Measurements from ENCODE around the gene KIF25. TPM values are rescaled to one million over a fixed set of nuclear protein-coding genes. Genes with fewer than 3 reads are reported as not detected.

KIF25 gene
- not detected for total RNA-seq

DNA sequence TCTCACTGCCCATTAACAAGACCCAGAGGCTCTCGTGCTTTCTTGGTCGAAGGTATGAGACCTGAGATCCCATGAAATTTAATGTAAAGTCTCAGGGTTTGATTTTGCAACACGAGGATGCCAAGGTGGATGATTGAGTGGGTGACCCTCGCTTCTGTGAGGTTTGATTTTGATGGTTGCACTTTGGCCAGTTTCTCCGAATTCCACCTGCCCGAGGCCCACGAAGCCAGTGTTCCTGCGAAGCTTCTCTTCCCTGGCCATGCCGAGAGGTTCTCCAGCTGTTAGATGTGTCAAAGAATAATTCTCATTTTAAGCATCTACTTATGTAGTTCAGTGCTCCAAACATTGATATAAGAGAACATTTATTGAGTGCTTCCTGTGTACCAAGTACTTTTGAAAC is at the start of gene KIF25:
TSS of gene KIF25 (plus strand) at position 30 of the 400 bp plus-strand sequence. CDS start 31,915 bp downstream, outside the sequence.
- no peak for DNase-seq
- Mint-ChIP-seq H3K27ac (no peak within 1 kb of the TSS), H3K36me3 (no peaks in the 10 kb centered on the region), H3K4me1 (no peaks in the 10 kb centered on the region), H3K4me3 (no peak within 1 kb of the TSS), H3K27me3 (peaks cover 9% of the 10 kb centered on the region), H3K9me3 (no peaks in the 10 kb centered on the region)

DNA sequence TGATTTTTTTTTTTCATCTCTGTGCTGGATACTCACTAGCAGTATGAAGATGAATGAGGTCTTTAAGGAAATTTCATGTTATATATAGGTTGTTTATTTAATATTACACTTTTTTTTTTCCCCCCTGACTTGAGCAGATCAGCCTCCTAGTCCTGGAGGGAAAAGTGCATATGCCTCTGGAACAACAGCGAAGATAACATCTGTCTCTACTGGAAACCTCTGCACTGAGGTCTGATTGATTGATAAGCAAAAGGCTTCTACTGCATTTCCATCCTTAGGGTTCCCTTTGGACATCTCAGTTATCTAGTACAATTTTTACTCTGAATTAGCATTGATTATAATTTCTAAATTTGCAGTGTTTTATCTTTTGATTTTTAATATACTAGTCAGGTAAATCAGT is 49.8 kb upstream of the KIF25 start:
- H3K36me3 Mint-ChIP-seq = peaks cover 7% of the 10 kb centered on the region
- no peak overlapping the region for H3K27ac Mint-ChIP-seq
- no peak for DNase-seq
- H3K9me3 Mint-ChIP-seq = no peaks in the 10 kb centered on the region
- H3K4me3 Mint-ChIP-seq = no peak overlapping the region
- H3K4me1 Mint-ChIP-seq = no peaks in the 10 kb centered on the region
- H3K27me3 Mint-ChIP-seq = no peaks in the 10 kb centered on the region

GRCh38 chr6:167948716-167949115 is 48.8 kb upstream of the KIF25 start:
- H3K4me3 Mint-ChIP-seq = no peak overlapping the region

GRCh38 chr6:167949121-167949684 is 48.3 kb upstream of the KIF25 start:
- DNase-seq = no peak
- H3K27me3 Mint-ChIP-seq = no peaks in the 10 kb centered on the region
- H3K27ac Mint-ChIP-seq = no peak overlapping the region
- H3K9me3 Mint-ChIP-seq = no peaks in the 10 kb centered on the region
- no peaks in the 10 kb centered on the region for H3K4me1 Mint-ChIP-seq
- no peak overlapping the region for H3K4me3 Mint-ChIP-seq
- peaks cover 7% of the 10 kb centered on the region for H3K36me3 Mint-ChIP-seq

More at GRCh38 chr6:167948716-167949115, 48.8 kb upstream of the KIF25 start:
- Mint-ChIP-seq H3K27me3 (no peaks in the 10 kb centered on the region), H3K4me1 (no peaks in the 10 kb centered on the region), H3K36me3 (peaks cover 7% of the 10 kb centered on the region), H3K27ac (no peak overlapping the region), H3K9me3 (no peaks in the 10 kb centered on the region)
- DNase-seq = no peak

- H3K27ac Mint-ChIP-seq = no peak overlapping the region
- H3K4me3 Mint-ChIP-seq = no peak overlapping the region
- H3K4me1 Mint-ChIP-seq = no peaks in the 10 kb centered on the region
- H3K9me3 Mint-ChIP-seq = no peaks in the 10 kb centered on the region
- H3K36me3 Mint-ChIP-seq = peaks cover 7% of the 10 kb centered on the region
- no peak for DNase-seq
- no peaks in the 10 kb centered on the region for H3K27me3 Mint-ChIP-seq
Measured at GRCh38 chr6:167951781-167952511, 45.5 kb upstream of the KIF25 start.

GRCh38 chr6:167952512-167952859 is 45.0 kb upstream of the KIF25 start:
- Mint-ChIP-seq H3K27me3 (no peaks in the 10 kb centered on the region), H3K36me3 (peaks cover 7% of the 10 kb centered on the region), H3K9me3 (no peaks in the 10 kb centered on the region), H3K4me3 (no peak overlapping the region), H3K27ac (no peak overlapping the region), H3K4me1 (no peaks in the 10 kb centered on the region)
- DNase-seq = no peak

DNA sequence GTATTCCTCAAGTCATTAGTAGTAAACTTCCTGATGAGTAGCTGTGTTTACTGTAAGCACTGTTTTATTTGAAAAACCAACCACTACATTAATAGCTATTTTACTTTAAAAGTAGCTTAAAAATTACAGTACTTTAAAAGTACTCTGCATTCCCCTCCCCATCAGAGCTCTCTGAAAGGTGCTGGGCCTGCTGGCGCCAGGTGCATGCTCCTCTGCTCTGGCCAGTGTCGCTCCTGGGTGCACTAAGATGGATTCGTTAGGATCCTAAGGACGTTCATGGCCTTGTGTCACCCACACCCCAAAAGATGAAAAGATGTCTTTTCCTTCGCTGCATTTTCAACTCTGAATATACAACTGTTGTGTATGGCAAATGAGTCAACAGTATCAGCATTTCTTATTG is 43.9 kb upstream of the KIF25 start:
- no peak for DNase-seq
- Mint-ChIP-seq H3K27ac (no peak overlapping the region), H3K4me3 (no peak overlapping the region), H3K9me3 (no peaks in the 10 kb centered on the region), H3K4me1 (no peaks in the 10 kb centered on the region), H3K36me3 (peaks cover 7% of the 10 kb centered on the region), H3K27me3 (peaks cover 2% of the 10 kb centered on the region)

DNA sequence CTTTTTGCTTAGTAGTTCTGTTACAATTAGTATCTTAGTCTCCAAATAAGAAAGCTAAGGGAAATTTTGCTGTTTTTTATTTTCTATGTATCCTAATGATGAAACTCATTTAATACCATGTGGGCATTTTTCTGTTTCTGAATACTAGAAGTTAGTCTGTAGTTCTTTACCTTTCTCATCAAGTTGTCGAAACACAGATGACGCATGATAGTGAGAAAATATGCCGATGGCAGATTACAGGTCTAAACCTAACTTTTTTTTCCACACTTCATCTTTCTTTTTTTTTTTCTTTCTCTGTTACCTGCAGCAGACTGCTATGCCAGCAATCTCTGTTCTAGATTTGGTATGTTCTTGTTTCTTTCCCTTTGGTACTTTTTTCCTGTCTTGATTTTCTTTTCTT is 43.3 kb upstream of the KIF25 start:
- H3K27ac Mint-ChIP-seq = no peak overlapping the region
- H3K36me3 Mint-ChIP-seq = peaks cover 7% of the 10 kb centered on the region
- no peak overlapping the region for H3K4me3 Mint-ChIP-seq
- H3K9me3 Mint-ChIP-seq = no peaks in the 10 kb centered on the region
- peaks cover 3% of the 10 kb centered on the region for H3K27me3 Mint-ChIP-seq
- DNase-seq = no peak
- H3K4me1 Mint-ChIP-seq = no peaks in the 10 kb centered on the region

- no peaks in the 10 kb centered on the region for H3K4me1 Mint-ChIP-seq
- DNase-seq = no peak
- no peak overlapping the region for H3K4me3 Mint-ChIP-seq
- no peaks in the 10 kb centered on the region for H3K9me3 Mint-ChIP-seq
- no peak overlapping the region for H3K27ac Mint-ChIP-seq
- peaks cover 3% of the 10 kb centered on the region for H3K27me3 Mint-ChIP-seq
- H3K36me3 Mint-ChIP-seq = peaks cover 2% of the 10 kb centered on the region
Measured at GRCh38 chr6:167956491-167956890, 41.0 kb upstream of the KIF25 start.

GRCh38 chr6:167956983-167957492 is 40.4 kb upstream of the KIF25 start:
- no peaks in the 10 kb centered on the region for H3K36me3 Mint-ChIP-seq
- no peaks in the 10 kb centered on the region for H3K4me1 Mint-ChIP-seq
- no peak overlapping the region for H3K27ac Mint-ChIP-seq
- no peak for DNase-seq
- peaks cover 3% of the 10 kb centered on the region for H3K27me3 Mint-ChIP-seq
- no peak overlapping the region for H3K4me3 Mint-ChIP-seq
- no peaks in the 10 kb centered on the region for H3K9me3 Mint-ChIP-seq

- Mint-ChIP-seq H3K36me3 (no peaks in the 10 kb centered on the region), H3K4me3 (no peak overlapping the region), H3K9me3 (no peaks in the 10 kb centered on the region), H3K27ac (no peak overlapping the region), H3K27me3 (peaks cover 3% of the 10 kb centered on the region), H3K4me1 (no peaks in the 10 kb centered on the region)
- DNase-seq = no peak
Measured at GRCh38 chr6:167957626-167958025, 39.8 kb upstream of the KIF25 start.

- Mint-ChIP-seq H3K4me3 (no peak overlapping the region), H3K27ac (no peak overlapping the region), H3K4me1 (no peaks in the 10 kb centered on the region), H3K9me3 (no peaks in the 10 kb centered on the region), H3K27me3 (peaks cover 3% of the 10 kb centered on the region), H3K36me3 (no peaks in the 10 kb centered on the region)
- DNase-seq = no peak
Measured at GRCh38 chr6:167960579-167960978, 36.9 kb upstream of the KIF25 start.

- no peak overlapping the region for H3K27ac Mint-ChIP-seq
- no peak overlapping the region for H3K4me3 Mint-ChIP-seq
- H3K9me3 Mint-ChIP-seq = no peaks in the 10 kb centered on the region
Measured at GRCh38 chr6:167962711-167963110, 34.8 kb upstream of the KIF25 start.

DNA sequence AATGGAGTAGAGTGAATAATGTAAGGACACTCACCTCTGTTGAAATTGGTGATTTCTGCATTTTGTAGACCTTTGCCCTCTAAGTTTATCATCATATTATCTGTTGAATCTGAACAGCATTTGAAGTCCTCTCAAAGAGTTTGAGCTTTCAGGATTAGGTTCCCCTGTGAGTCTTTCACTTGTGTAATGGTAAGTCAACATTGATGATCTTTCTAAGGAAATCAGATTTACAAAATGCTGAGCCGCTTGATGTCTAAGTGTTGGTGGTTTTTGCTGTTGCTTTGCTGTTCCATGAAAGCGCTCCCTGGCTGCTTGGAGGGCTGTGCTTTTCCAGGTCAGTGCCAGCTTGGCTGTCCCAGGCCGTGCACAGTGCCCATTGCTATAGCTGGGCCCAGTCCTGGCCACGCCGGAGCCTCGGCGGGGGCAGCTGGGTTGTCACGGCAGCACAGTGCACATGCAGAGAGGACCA is 33.8 kb upstream of the KIF25 start:
- Mint-ChIP-seq H3K27ac (no peak overlapping the region), H3K4me1 (no peaks in the 10 kb centered on the region), H3K27me3 (peaks cover under 1% of the 10 kb centered on the region), H3K4me3 (no peak overlapping the region), H3K9me3 (no peaks in the 10 kb centered on the region), H3K36me3 (no peaks in the 10 kb centered on the region)
- no peak for DNase-seq

More at GRCh38 chr6:167962711-167963110, 34.8 kb upstream of the KIF25 start:
- no peak for DNase-seq
- no peaks in the 10 kb centered on the region for H3K36me3 Mint-ChIP-seq
- no peaks in the 10 kb centered on the region for H3K4me1 Mint-ChIP-seq
- peaks cover 3% of the 10 kb centered on the region for H3K27me3 Mint-ChIP-seq

GRCh38 chr6:167965592-167966539 is 31.6 kb upstream of the KIF25 start:
- H3K27me3 Mint-ChIP-seq = no peaks in the 10 kb centered on the region
- no peak for DNase-seq
- no peaks in the 10 kb centered on the region for H3K4me1 Mint-ChIP-seq
- H3K4me3 Mint-ChIP-seq = no peak overlapping the region
- H3K27ac Mint-ChIP-seq = no peak overlapping the region
- H3K36me3 Mint-ChIP-seq = no peaks in the 10 kb centered on the region
- no peaks in the 10 kb centered on the region for H3K9me3 Mint-ChIP-seq

Data from activated naive CD8-positive, alpha-beta T cell treated with anti-CD3 and anti-CD28 coated beads for 36 hours (primary cell).